ENCODE data around the gene ITGA8.
A peak's percentile ranks its signal among the peaks of the same experiment; 100 is the strongest.
"Not testable (repeated sequence)": the region's sequence is repeated elsewhere in the genome, so short reads cannot be mapped to it uniquely, and the experiment has no call there.

The ITGA8 gene

DNA sequence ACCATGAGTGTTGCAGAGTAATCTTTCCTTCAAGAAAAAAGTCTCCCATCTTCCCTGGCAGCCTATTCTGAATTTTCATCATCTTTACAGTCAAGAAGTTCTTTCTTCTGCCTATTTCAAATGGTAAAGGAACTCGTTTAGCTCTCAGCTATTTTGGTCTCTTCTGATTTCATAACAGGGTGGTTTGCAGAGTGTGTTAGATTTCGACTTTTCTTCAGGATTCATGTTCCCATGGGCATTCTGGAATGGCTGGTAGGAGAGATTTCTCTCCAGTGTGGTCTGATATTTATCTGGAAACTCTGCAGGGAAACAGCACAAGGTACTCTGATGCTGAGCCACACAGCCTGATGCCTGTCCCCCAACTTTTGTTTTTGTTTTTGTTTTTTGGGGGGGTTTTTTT, 237.6 kb downstream of the ITGA8 start:
- H3K9ac ChIP-seq (ENCODE audit: low read length): no peak overlapping the region
- peaks cover 29% of the 10 kb centered on the region for H3K4me1 ChIP-seq (ENCODE audit: control insufficient read depth, insufficient read depth, low read length)
- no peak overlapping the region for H3K27ac ChIP-seq (ENCODE audit: low read depth, low read length)
- H3K36me3 ChIP-seq (ENCODE audit: control insufficient read depth, insufficient read depth, low read length): no peaks in the 10 kb centered on the region
- no peaks in the 10 kb centered on the region for H3K9me3 ChIP-seq (ENCODE audit: control insufficient read depth, insufficient read depth, low read depth, low read length)
- peaks cover 28% of the 10 kb centered on the region; the same call in 1 of the 2 replicates for H3K27me3 ChIP-seq (ENCODE audit: control insufficient read depth, insufficient read depth, low read length)
- no peak overlapping the region for H3K4me3 ChIP-seq (ENCODE audit: low read depth, low read length)

DNA sequence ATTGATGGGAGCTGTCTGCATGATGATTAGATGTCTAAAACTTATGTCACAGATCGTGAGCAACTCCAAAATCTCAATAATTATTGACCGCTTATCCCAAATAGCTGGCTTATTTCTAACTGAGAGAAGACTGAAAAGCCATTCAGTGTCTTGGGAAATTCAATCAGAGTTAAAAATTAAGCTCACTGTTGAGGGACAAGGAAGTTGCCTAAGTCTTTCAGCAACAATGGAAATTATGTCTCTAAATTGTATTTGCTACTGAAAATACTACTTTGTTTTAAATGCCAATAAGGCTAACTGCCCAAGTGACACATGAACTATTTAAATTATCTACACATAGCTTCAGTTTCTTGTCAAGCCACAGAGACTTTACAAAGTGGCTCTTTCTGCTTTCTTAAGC, 240.8 kb downstream of the ITGA8 start:
- Histone ChIP-seq H3K4me1 (ENCODE audit: control insufficient read depth, insufficient read depth, low read length) (peaks cover 33% of the 10 kb centered on the region), H3K4me3 (ENCODE audit: low read depth, low read length) (no peak overlapping the region), H3K36me3 (ENCODE audit: control insufficient read depth, insufficient read depth, low read length) (no peaks in the 10 kb centered on the region), H3K27ac (ENCODE audit: low read depth, low read length) (peak overlapping the region; percentile 36; the same call in 1 of the 2 replicates), H3K9ac (ENCODE audit: low read length) (no peak overlapping the region), H3K9me3 (ENCODE audit: control insufficient read depth, insufficient read depth, low read depth, low read length) (no peaks in the 10 kb centered on the region), H3K27me3 (ENCODE audit: control insufficient read depth, insufficient read depth, low read length) (peaks cover 55% of the 10 kb centered on the region)

GRCh38 chr10:15478429-15478828, 241.3 kb downstream of the ITGA8 start:
- no peaks in the 10 kb centered on the region for H3K36me3 ChIP-seq (ENCODE audit: control insufficient read depth, insufficient read depth, low read length)
- no peak overlapping the region for H3K4me3 ChIP-seq (ENCODE audit: low read depth, low read length)
- peak overlapping the region; percentile 63 for H3K9ac ChIP-seq (ENCODE audit: low read length)
- no peaks in the 10 kb centered on the region for H3K9me3 ChIP-seq (ENCODE audit: control insufficient read depth, insufficient read depth, low read depth, low read length)
- H3K27me3 ChIP-seq (ENCODE audit: control insufficient read depth, insufficient read depth, low read length): peaks cover 60% of the 10 kb centered on the region
- H3K4me1 ChIP-seq (ENCODE audit: control insufficient read depth, insufficient read depth, low read length): peaks cover 38% of the 10 kb centered on the region
- peak overlapping the region; percentile 36; the same call in 1 of the 2 replicates for H3K27ac ChIP-seq (ENCODE audit: low read depth, low read length)

DNA sequence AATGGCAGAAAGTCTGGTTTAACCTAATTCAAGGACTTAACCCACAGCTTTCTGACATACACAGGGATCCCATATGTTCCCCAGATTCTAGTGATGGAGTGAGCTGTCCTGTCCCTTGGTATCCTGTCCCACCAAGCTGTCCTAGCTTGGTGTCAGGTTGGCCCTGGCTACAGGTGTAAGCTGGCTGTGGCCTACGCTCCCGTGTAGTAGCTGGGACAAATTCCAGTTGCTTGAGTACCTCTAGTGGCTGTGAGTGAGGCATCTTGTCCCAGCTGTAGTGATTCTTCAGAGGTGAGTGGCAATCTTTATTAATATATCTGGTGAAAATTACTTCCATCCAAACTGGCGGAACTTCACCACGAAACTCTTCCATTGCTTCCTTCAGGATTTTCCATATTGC, 243.4 kb downstream of the ITGA8 start:
- Histone ChIP-seq H3K9me3 (ENCODE audit: control insufficient read depth, insufficient read depth, low read depth, low read length) (no peaks in the 10 kb centered on the region), H3K27me3 (ENCODE audit: control insufficient read depth, insufficient read depth, low read length) (peaks cover 78% of the 10 kb centered on the region), H3K36me3 (ENCODE audit: control insufficient read depth, insufficient read depth, low read length) (no peaks in the 10 kb centered on the region), H3K4me1 (ENCODE audit: control insufficient read depth, insufficient read depth, low read length) (peaks cover 55% of the 10 kb centered on the region), H3K4me3 (ENCODE audit: low read depth, low read length) (no peak overlapping the region), H3K9ac (ENCODE audit: low read length) (no peak overlapping the region), H3K27ac (ENCODE audit: low read depth, low read length) (no peak overlapping the region)

DNA sequence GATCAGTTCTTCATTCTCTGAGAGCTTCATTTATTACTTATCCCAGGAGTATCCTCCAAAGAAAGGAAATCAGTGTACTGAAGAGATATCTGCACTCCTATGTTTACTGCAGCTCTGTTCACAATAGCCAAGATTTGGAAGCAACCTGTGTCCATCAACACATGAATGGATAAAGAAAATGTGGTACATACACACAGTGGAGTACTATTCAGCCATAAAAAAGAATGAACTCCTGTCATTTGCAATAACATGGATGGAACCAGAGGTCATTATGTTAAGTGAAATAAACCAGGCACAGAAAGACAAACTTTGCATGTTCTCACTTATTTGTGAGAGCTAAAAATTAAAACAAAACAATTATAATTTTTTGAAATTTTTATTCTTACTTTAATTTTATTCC, 244.3 kb downstream of the ITGA8 start:
- not testable (repeated sequence) for H3K4me3 ChIP-seq (ENCODE audit: low read depth, low read length); H3K9me3 ChIP-seq (ENCODE audit: control insufficient read depth, insufficient read depth, low read depth, low read length); H3K27ac ChIP-seq (ENCODE audit: low read depth, low read length); H3K9ac ChIP-seq (ENCODE audit: low read length); H3K36me3 ChIP-seq (ENCODE audit: control insufficient read depth, insufficient read depth, low read length)
- Histone ChIP-seq H3K27me3 (ENCODE audit: control insufficient read depth, insufficient read depth, low read length) (peaks cover 87% of the 10 kb centered on the region), H3K4me1 (ENCODE audit: control insufficient read depth, insufficient read depth, low read length) (peaks cover 59% of the 10 kb centered on the region)

DNA sequence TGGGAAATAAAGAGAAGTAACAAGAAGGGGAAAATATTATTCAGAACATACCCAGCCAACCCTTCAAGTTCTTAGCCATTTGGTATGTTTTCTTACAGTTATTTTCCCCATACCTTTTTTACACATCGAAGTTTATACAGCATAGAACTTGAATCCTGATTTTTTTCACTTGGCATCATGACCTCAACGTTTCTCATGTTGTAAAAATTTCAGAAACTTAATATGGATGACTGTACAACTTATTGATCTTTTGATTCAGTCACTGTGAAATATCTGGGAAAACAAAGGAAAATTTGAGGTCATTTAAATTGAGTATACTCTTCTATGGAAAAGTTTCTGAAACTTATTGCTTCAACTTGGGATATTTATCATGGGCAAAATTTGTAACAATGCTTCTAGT, 245.1 kb downstream of the ITGA8 start:
- no peak overlapping the region for H3K27ac ChIP-seq (ENCODE audit: low read depth, low read length)
- H3K4me3 ChIP-seq (ENCODE audit: low read depth, low read length): no peak overlapping the region
- peaks cover 56% of the 10 kb centered on the region for H3K4me1 ChIP-seq (ENCODE audit: control insufficient read depth, insufficient read depth, low read length)
- no peaks in the 10 kb centered on the region for H3K9me3 ChIP-seq (ENCODE audit: control insufficient read depth, insufficient read depth, low read depth, low read length)
- H3K36me3 ChIP-seq (ENCODE audit: control insufficient read depth, insufficient read depth, low read length): no peaks in the 10 kb centered on the region
- peaks cover 91% of the 10 kb centered on the region for H3K27me3 ChIP-seq (ENCODE audit: control insufficient read depth, insufficient read depth, low read length)
- H3K9ac ChIP-seq (ENCODE audit: low read length): no peak overlapping the region

DNA sequence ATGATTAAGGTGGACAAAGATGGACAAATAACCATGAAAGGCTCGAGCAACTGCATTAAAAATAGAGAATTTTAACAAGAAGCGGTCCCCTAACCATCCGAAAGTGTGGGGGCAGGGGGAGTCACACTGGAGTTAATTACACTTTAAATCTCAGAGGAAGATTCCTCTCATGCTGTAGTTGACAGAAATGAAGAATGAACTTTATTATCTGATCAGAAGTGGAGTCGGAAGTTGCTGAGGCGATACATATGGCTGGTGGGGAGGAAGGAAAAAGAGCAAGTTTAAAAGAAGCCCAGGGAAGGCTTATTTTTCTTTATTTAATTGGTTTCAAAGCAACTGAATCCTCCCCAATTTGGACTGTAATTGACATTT, 246.3 kb downstream of the ITGA8 start:
- Histone ChIP-seq H3K4me1 (ENCODE audit: control insufficient read depth, insufficient read depth, low read length) (peaks cover 43% of the 10 kb centered on the region), H3K36me3 (ENCODE audit: control insufficient read depth, insufficient read depth, low read length) (no peaks in the 10 kb centered on the region), H3K4me3 (ENCODE audit: low read depth, low read length) (no peak overlapping the region), H3K27ac (ENCODE audit: low read depth, low read length) (peak overlapping the region; percentile 15; the same call in 1 of the 2 replicates), H3K9me3 (ENCODE audit: control insufficient read depth, insufficient read depth, low read depth, low read length) (no peaks in the 10 kb centered on the region), H3K9ac (ENCODE audit: low read length) (no peak overlapping the region), H3K27me3 (ENCODE audit: control insufficient read depth, insufficient read depth, low read length) (peaks cover 91% of the 10 kb centered on the region)

GRCh38 chr10:15472431-15473395, 247.0 kb downstream of the ITGA8 start:
- Histone ChIP-seq H3K36me3 (ENCODE audit: control insufficient read depth, insufficient read depth, low read length) (no peaks in the 10 kb centered on the region), H3K27ac (ENCODE audit: low read depth, low read length) (peak overlapping the region; percentile 15; the same call in 1 of the 2 replicates), H3K4me1 (ENCODE audit: control insufficient read depth, insufficient read depth, low read length) (peaks cover 37% of the 10 kb centered on the region), H3K27me3 (ENCODE audit: control insufficient read depth, insufficient read depth, low read length) (peaks cover 91% of the 10 kb centered on the region), H3K9ac (ENCODE audit: low read length) (peak overlapping the region; percentile 54), H3K4me3 (ENCODE audit: low read depth, low read length) (peak overlapping the region; percentile 32; the same call in 1 of the 2 replicates), H3K9me3 (ENCODE audit: control insufficient read depth, insufficient read depth, low read depth, low read length) (no peaks in the 10 kb centered on the region)

GRCh38 chr10:15472008-15472407, 247.7 kb downstream of the ITGA8 start:
- Histone ChIP-seq H3K27ac (ENCODE audit: low read depth, low read length) (no peak overlapping the region; the same call in 1 of the 2 replicates), H3K36me3 (ENCODE audit: control insufficient read depth, insufficient read depth, low read length) (no peaks in the 10 kb centered on the region), H3K9ac (ENCODE audit: low read length) (peak overlapping the region; percentile 3), H3K4me3 (ENCODE audit: low read depth, low read length) (no peak overlapping the region), H3K9me3 (ENCODE audit: control insufficient read depth, insufficient read depth, low read depth, low read length) (no peaks in the 10 kb centered on the region), H3K4me1 (ENCODE audit: control insufficient read depth, insufficient read depth, low read length) (peaks cover 31% of the 10 kb centered on the region), H3K27me3 (ENCODE audit: control insufficient read depth, insufficient read depth, low read length) (peaks cover 91% of the 10 kb centered on the region)

DNA sequence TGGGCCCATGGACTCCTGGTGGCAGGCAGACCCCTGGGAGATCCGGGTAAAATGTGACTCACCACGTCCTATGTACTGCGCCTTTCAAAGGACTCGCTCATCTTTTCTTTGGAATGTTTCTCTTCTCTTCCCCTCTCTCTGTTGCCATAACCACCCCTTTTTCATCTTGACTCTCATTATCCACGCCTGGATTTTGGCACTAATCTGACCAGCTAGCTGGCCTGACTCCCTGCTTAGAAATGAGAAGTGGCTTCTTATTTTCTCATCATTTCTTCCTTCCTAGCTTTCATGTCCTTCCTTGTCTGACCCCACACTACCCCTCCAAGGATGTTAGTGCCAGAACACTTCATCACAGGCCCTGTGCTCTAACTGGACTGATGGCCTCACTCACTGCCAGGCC, 250.6 kb downstream of the ITGA8 start:
- Histone ChIP-seq H3K4me3 (ENCODE audit: low read depth, low read length) (no peak overlapping the region), H3K36me3 (ENCODE audit: control insufficient read depth, insufficient read depth, low read length) (no peaks in the 10 kb centered on the region), H3K9me3 (ENCODE audit: control insufficient read depth, insufficient read depth, low read depth, low read length) (no peaks in the 10 kb centered on the region), H3K9ac (ENCODE audit: low read length) (no peak overlapping the region), H3K4me1 (ENCODE audit: control insufficient read depth, insufficient read depth, low read length) (peaks cover 29% of the 10 kb centered on the region), H3K27me3 (ENCODE audit: control insufficient read depth, insufficient read depth, low read length) (peaks cover 74% of the 10 kb centered on the region), H3K27ac (ENCODE audit: low read depth, low read length) (no peak overlapping the region)

GRCh38 chr10:15464381-15464780, 255.3 kb downstream of the ITGA8 start:
- H3K9me3 ChIP-seq (ENCODE audit: control insufficient read depth, insufficient read depth, low read depth, low read length): no peaks in the 10 kb centered on the region
- no peaks in the 10 kb centered on the region for H3K36me3 ChIP-seq (ENCODE audit: control insufficient read depth, insufficient read depth, low read length)
- no peak overlapping the region for H3K9ac ChIP-seq (ENCODE audit: low read length)
- H3K4me3 ChIP-seq (ENCODE audit: low read depth, low read length): no peak overlapping the region
- H3K27me3 ChIP-seq (ENCODE audit: control insufficient read depth, insufficient read depth, low read length): peaks cover 30% of the 10 kb centered on the region; the same call in 1 of the 2 replicates
- peaks cover 3% of the 10 kb centered on the region; the same call in 1 of the 2 replicates for H3K4me1 ChIP-seq (ENCODE audit: control insufficient read depth, insufficient read depth, low read length)
- no peak overlapping the region for H3K27ac ChIP-seq (ENCODE audit: low read depth, low read length)
